ENCODE data around the gene EMC9. TPM values are rescaled to one million over a fixed set of nuclear protein-coding genes. Genes with fewer than 3 reads are reported as not detected.

Gene EMC9
- total and polyA plus RNA-seq, 4 donors: 4.6 to 29.4 (median 20.0) TPM

GRCh38 chr14:24144451-24144850 lies 3.1 kb upstream of the EMC9 start:
- Histone ChIP-seq H3K9ac (ENCODE audit: insufficient read depth in 1 of 2, low read length in 2 of 2) (no peak overlapping the region), H3K27ac (ENCODE audit: low read depth in 1 of 2, low read length in 1 of 2) (no peak overlapping the region), H3K4me1 (ENCODE audit: control insufficient read depth in 5 of 5, insufficient read depth in 5 of 5, low read length in 5 of 5) (peaks cover 8 to 34% (median 10%) of the 10 kb centered on the region in 5 donors), H3K36me3 (ENCODE audit: control insufficient read depth in 4 of 4, insufficient read depth in 4 of 4, low read length in 4 of 4) (peaks cover 3 to 21% (median 11%) of the 10 kb centered on the region in 4 donors), H3K4me3 (no peak overlapping the region), H3K27me3 (ENCODE audit: control insufficient read depth in 3 of 3, insufficient read depth in 3 of 3, low read length in 2 of 3) (no peaks in the 10 kb centered on the region), H3K9me3 (ENCODE audit: control insufficient read depth in 4 of 4, insufficient read depth in 3 of 4, low read length in 3 of 4) (no peaks in the 10 kb centered on the region)
- WGBS, 2 donors: 96 to 98% methylated on average over 1 of the region's 1 CpG
- TF ChIP-seq CTCF (IDR thresholded peaks at IDR 0.05; ENCODE audit: control extremely low read depth, extremely low read depth): no peak
- DNase-seq: no peak
- no peak for ATAC-seq (ENCODE audit: insufficient read depth, low FRiP score)

DNA sequence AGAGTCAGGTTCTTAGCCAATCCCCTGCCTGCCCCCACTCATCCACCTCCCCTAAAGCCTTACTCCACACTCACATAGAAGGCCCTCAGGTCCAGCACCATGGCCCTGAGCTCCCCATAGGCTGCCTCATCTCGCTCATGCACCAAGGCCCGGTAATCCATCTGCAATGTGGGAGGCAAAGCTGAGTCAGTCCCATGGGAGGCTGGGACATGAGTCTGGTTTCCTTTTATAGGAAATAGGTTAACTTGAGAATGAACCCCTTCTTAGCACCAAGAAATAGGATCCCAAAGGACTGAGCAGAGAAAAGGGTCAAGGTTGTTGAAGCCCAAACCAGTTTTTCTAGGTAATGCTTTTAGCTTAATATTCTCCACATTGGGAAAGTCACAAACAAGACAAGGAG lies 2.1 kb upstream of the EMC9 start:
- Histone ChIP-seq H3K36me3 (ENCODE audit: control insufficient read depth in 4 of 4, insufficient read depth in 4 of 4, low read length in 4 of 4) (peaks cover 0 to 26% (median 15%) of the 10 kb centered on the region in 4 donors), H3K27ac (ENCODE audit: low read depth in 1 of 2, low read length in 1 of 2) (no peak overlapping the region), H3K4me1 (ENCODE audit: control insufficient read depth in 5 of 5, insufficient read depth in 5 of 5, low read length in 5 of 5) (peaks cover 8 to 34% (median 10%) of the 10 kb centered on the region in 5 donors), H3K9ac (ENCODE audit: insufficient read depth in 1 of 2, low read length in 2 of 2) (no peak overlapping the region), H3K4me3 (no peak overlapping the region), H3K27me3 (ENCODE audit: control insufficient read depth in 3 of 3, insufficient read depth in 3 of 3, low read length in 2 of 3) (no peaks in the 10 kb centered on the region), H3K9me3 (ENCODE audit: control insufficient read depth in 4 of 4, insufficient read depth in 3 of 4, low read length in 3 of 4) (no peaks in the 10 kb centered on the region)
- no peak for DNase-seq
- no peak for ATAC-seq (ENCODE audit: insufficient read depth, low FRiP score)
- WGBS, 2 donors: 95 to 98% methylated on average over 2 of the region's 2 CpGs
- no peak for TF ChIP-seq CTCF (IDR thresholded peaks at IDR 0.05; ENCODE audit: control extremely low read depth, extremely low read depth)

DNA sequence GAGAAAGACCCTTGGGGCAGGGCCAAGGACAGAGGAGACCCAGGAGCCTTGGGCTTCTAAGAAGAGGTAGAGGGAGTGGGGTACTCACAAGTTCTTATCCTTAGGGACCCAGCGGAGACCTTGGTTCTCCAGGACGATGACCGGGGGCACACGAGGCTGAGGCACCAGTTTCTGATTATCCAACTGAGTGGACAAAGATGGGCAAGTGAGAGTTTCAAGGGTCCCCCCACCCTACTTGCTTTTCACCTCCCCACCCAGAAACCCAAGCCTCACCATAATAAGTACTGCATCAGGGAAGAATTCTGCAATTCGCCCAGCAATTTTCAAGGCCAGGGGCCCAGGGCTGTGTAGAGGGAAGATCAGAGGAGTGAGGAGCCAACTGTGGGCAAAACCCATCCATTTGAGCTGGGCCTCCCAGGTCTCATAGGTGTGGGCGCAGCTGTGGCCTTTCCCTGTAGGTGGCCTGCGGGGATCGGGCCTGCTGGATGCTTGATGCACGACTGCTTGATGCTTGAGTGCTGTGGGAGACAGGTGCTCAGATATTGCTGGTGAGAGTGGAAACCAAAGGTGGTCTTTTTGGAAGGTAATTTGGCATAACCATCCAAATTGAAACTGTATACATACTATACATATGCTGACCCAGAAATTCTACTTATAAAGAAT lies 2.0 kb downstream of the EMC9 start:
- peak overlapping the region in 1 of 2 donors; percentile 55 for H3K9ac ChIP-seq (ENCODE audit: insufficient read depth in 1 of 2, low read length in 2 of 2)
- H3K4me1 ChIP-seq (ENCODE audit: control insufficient read depth in 5 of 5, insufficient read depth in 5 of 5, low read length in 5 of 5): peaks cover 0 to 29% (median 7%) of the 10 kb centered on the region in 5 donors
- DNase-seq (no peak), ATAC-seq (ENCODE audit: insufficient read depth, low FRiP score) (no peak)
- H3K27ac ChIP-seq (ENCODE audit: low read depth in 1 of 2, low read length in 1 of 2): no peak overlapping the region
- H3K9me3 ChIP-seq (ENCODE audit: control insufficient read depth in 4 of 4, insufficient read depth in 3 of 4, low read length in 3 of 4): no peaks in the 10 kb centered on the region
- H3K4me3 ChIP-seq: no peak overlapping the region
- WGBS, 2 donors: 90% methylated on average over 9 of the region's 9 CpGs
- no peak for TF ChIP-seq CTCF (IDR thresholded peaks at IDR 0.05; ENCODE audit: control extremely low read depth, extremely low read depth)
- H3K36me3 ChIP-seq (ENCODE audit: control insufficient read depth in 4 of 4, insufficient read depth in 4 of 4, low read length in 4 of 4): peaks cover 0 to 33% (median 22%) of the 10 kb centered on the region in 4 donors
- no peaks in the 10 kb centered on the region for H3K27me3 ChIP-seq (ENCODE audit: control insufficient read depth in 3 of 3, insufficient read depth in 3 of 3, low read length in 2 of 3)
